ENCODE results near the gene KRT15. TPM values are rescaled to one million over a fixed set of nuclear protein-coding genes. Genes with fewer than 3 reads are reported as not detected.
"Not testable (repeated sequence)": the region's sequence is repeated elsewhere in the genome, so short reads cannot be mapped to it uniquely, and the experiment has no call there.

Gene KRT15
- total RNA-seq, 1 donor from 2014 or later, result not detected

- DNase-seq (ENCODE audit: low spot score in 2 of 2) (no peak), FAIRE-seq (no peak)
These were observed 26.2 kb upstream of the KRT15 start for GRCh38 chr17:41544935-41545334.

DNA sequence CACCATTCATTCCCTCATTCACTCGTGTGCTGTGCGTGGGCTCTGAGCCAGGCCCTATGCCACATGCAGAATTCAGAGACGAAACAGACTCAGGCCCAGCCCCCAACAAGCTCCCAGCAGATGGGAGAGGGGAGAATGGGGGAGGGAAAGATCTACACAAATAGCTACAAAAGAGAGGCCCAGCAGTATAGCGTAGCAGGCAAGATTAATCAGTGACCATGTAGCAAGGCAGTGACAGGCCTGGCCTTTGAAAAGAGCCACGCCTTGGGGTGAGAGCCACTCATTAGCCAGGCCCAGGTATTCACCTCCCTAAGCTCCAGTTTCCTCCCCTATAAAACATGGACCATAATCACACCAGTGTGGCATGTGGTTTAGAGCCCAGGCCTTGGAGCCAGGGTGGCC lies 25.8 kb upstream of the KRT15 start:
- FAIRE-seq (no peak), DNase-seq (ENCODE audit: low spot score in 2 of 2) (no peak)

GRCh38 chr17:41542786-41543185 lies 24.1 kb upstream of the KRT15 start:
- not testable (repeated sequence) for FAIRE-seq; DNase-seq (ENCODE audit: low spot score in 2 of 2)

GRCh38 chr17:41542357-41542756 lies 23.7 kb upstream of the KRT15 start:
- DNase-seq (ENCODE audit: low spot score in 2 of 2) (no peak), FAIRE-seq (no peak)

GRCh38 chr17:41540921-41541625 lies 22.4 kb upstream of the KRT15 start:
- DNase-seq (ENCODE audit: low spot score in 2 of 2), result no peak

GRCh38 chr17:41539979-41540701 lies 21.4 kb upstream of the KRT15 start:
- no peak for DNase-seq (ENCODE audit: low spot score in 2 of 2)
- no peak for FAIRE-seq

More at GRCh38 chr17:41540921-41541625, 22.4 kb upstream of the KRT15 start:
- FAIRE-seq, result no peak

DNA sequence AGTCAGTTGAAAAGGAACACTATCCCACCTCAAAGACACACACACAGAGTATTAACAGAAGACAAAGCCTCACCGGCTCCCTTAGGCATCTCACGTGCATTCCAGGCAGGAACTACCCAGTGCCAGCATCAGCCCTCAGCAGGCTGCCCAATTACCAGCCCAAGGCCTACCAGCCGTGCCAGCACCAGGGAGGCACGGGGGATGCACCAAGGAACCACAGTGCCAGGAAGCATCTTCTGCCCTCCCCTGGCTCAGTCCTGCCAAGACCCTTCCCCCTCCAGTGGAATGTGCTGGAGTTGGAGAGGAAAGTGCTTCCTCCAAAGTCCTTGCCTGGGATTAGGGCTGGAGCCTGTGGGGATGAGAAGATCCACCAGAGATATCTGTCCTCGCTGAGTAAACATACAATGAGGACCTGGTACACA lies 20.4 kb upstream of the KRT15 start:
- FAIRE-seq (no peak), DNase-seq (ENCODE audit: low spot score in 2 of 2) (no peak)

GRCh38 chr17:41538565-41538991 lies 19.9 kb upstream of the KRT15 start:
- no peak for FAIRE-seq

DNA sequence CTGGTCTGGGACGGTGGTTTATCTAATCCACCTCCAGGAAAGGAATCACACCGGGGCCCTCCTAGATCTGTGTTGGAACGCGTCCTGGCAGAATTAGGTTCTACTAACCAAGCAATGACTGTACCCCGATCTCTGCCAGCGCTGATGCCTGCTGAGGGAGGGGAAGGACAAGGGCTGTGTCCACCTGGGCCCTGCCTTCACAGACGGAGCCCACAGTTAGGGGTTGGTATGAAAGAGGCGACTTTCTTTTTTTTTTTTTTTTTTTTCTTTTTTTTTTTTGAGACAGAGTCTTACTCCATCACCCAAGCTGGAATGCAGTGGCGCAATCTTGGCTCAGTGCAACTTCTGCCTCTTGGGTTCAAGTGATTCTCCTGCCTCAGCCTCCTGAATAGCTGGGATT lies 19.3 kb upstream of the KRT15 start:
- no peak for FAIRE-seq
- no peak for DNase-seq (ENCODE audit: low spot score in 2 of 2)

More at GRCh38 chr17:41538565-41538991, 19.9 kb upstream of the KRT15 start:
- DNase-seq (ENCODE audit: low spot score in 2 of 2), result no peak

GRCh38 chr17:41537614-41537954 lies 18.9 kb upstream of the KRT15 start:
- FAIRE-seq (no peak), DNase-seq (ENCODE audit: low spot score in 2 of 2) (no peak)

GRCh38 chr17:41536741-41537613 lies 18.3 kb upstream of the KRT15 start:
- FAIRE-seq (no peak), DNase-seq (ENCODE audit: low spot score in 2 of 2) (no peak)

DNA sequence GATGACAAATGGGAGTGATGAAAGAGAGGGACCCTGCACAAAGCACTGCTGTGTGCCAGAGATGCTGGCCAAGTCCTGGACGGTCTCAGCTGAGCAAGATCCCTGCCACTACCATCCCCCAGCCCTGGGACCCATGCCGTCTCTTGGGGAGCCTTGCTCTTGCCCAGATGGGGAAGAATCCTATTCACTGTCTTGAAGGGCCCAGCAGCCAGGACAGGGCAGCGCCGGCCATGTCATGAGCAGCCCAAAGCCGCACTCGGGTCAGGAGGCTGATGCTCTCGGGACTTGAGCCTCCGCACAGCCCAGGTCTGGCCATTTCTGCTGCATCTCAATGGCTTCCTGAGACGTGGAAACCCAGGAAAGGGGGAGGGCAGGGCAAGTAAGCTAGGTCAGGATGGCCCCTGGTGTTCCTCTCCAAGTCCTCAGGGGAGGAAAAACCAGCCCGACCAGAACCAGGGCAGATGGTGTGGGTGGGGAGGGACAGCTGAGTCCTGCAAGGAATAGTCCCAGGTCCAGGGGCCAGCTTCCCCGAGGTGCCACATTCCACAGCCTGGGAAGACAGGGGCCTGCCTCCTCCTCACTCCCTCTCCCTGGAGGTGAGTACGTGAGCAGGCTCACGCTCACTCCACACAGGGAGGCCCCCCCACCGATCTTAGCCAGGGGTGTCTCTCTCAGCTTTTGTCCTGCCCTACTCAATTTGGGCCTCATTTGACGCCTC lies 17.2 kb upstream of the KRT15 start:
- FAIRE-seq (no peak), DNase-seq (ENCODE audit: low spot score in 2 of 2) (no peak)

- FAIRE-seq (no peak), DNase-seq (ENCODE audit: low spot score in 2 of 2) (no peak)
These were observed 16.3 kb upstream of the KRT15 start for GRCh38 chr17:41534899-41535546.

DNA sequence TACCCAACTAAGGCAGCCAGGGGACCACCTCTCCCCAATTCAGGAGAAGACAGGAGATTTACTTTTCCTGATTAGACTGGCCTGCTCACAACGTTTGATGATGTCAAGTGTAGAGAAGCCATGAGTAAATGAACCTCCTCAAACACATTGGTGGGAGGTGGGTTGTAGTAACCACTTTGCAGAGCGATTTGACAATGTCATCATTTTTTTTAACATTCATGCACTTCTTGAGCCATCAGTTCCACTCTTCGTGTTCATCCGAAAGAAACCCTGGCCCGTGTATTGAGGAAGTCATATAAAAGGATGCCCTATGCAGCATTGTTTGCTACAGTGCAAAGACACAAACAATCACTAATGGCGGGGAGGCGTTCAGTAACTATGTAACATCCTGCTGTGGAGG lies 14.9 kb upstream of the KRT15 start:
- FAIRE-seq (no peak), DNase-seq (ENCODE audit: low spot score in 2 of 2) (no peak)

- no peak for FAIRE-seq
- no peak for DNase-seq (ENCODE audit: low spot score in 2 of 2)
These were observed 14.4 kb upstream of the KRT15 start for GRCh38 chr17:41532947-41533570.

DNA sequence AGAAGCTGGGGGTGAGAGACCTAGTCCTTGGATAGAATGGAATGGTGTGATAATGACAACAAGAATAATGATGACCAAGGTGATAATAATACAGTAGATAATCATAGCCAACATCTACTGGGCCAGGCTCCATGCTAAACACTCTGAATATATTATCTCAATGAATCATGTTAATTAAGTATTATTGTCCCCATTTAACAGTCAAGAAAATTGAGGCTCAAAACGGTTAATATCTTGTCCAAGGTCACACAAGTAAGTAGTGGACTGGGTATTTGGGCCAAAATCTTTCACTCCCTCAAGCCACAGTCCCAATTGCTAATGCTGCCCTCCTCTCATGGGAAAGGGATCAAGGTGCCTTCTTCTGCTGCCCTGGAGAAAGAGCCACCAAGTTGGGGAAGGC lies 13.3 kb upstream of the KRT15 start:
- FAIRE-seq, result no peak
- no peak for DNase-seq (ENCODE audit: low spot score in 2 of 2)

DNA sequence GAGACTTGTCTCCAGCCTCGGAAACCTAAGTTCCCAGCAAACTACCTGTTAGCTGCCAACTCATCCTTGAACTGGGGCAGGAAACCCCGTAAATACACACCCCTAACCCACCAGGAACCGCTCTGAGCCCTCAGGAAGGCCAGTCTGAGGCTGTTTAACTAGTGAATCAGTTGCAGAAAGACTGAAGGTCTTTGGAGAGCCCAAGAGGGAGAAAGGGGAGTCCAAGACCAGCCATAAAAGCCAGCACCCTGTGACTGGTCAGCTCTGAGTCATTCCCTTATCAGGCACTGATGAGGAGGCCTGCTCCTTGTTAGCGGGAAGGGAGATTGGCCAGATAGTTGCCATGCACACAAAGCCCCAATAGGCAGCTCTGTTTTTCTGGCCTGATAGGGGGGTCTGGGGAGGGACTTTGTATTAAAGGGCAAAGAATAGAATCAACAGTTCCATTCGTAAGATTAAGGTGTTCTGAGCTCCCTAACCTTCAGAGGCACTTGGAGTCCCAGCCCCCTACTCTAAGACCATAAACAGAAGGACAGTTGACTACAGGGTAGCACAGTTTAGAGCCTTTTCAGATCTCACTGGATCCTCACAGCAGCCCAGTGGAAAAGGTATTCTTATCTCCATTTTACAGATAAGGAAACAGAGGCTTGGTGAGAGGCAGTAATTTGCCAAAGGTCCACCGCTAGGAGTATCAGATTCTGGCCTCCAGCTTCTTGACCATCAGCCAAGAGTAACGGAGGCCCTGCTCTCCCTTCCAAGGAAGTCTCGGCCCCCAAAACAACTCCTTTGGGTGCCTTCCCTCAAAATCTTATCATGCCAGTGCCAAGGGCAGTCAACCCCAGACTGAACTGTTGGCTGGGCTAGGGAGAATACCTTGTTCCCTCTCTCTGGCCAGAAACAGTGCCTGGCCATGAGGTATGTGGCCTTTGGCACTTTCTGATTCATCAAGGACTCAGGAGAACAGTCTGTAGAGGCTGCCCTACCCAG lies 11.7 kb upstream of the KRT15 start:
- DNase-seq (ENCODE audit: low spot score in 2 of 2) (no peak), FAIRE-seq (no peak)

GRCh38 chr17:41529491-41529915 lies 10.8 kb upstream of the KRT15 start:
- DNase-seq (ENCODE audit: low spot score in 2 of 2) (no peak), FAIRE-seq (no peak)

Data from frontal cortex (tissue), 4 donors.